ENCODE data around the gene TPPP3. TPM values are rescaled to one million over a fixed set of nuclear protein-coding genes. Genes with fewer than 3 reads are reported as not detected.
"Not testable (repeated sequence)": the region's sequence is repeated elsewhere in the genome, so short reads cannot be mapped to it uniquely, and the experiment has no call there.

Gene TPPP3
- total RNA-seq, 1 experiment from 2014 or later: not detected

DNA sequence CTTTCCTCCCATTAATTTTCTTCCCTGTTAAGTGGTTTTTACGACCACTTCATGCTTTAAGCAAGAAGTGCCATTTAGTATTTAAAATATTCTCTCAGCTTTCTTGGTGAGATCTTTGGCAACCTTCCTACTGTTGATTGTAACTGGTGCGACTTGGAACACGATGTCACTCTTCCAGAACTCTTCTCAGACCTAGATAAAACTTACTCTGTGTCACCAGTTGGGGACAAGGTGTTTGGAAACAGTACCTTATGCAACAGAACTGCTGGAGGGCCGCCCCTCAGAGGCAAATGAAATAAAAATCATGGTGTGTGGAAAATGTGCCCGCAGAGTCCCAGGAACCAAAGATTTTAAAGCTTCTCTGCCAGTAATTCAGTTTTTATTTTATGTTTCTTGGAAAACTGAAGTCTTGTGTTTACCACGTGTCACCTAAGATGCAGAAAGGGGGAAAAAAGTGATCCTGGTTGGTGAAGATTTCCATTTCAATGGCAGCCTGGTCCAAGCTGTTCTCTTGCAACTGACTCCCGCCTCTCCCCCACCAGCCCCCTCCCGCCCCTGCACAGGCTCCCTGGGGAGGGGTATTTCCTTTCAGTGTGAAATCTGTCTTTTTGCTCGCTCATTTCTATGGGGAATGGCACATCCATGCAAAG lies 30.4 kb upstream of the TPPP3 start:
- no peaks in the 10 kb centered on the region for H4K20me1 ChIP-seq (ENCODE audit: insufficient read depth, low read depth, low read length)
- no peak overlapping the region for H2AFZ ChIP-seq (ENCODE audit: low read length)
- DNase-seq: no peak
- no peaks in the 10 kb centered on the region for H3K9me3 ChIP-seq (ENCODE audit: low read length)
- H3K36me3 ChIP-seq (ENCODE audit: insufficient read depth, low read length): no peaks in the 10 kb centered on the region
- peaks cover 17% of the 10 kb centered on the region for H3K4me1 ChIP-seq (ENCODE audit: low read length)
- H3K27ac ChIP-seq (ENCODE audit: low read length): no peak overlapping the region
- no peaks in the 10 kb centered on the region for H3K27me3 ChIP-seq (ENCODE audit: low read length)
- no peaks in the 10 kb centered on the region for H3K79me2 ChIP-seq (ENCODE audit: low read length)
- no peak overlapping the region for H3K4me3 ChIP-seq (ENCODE audit: low read length)
- no peak overlapping the region for H3K9ac ChIP-seq (ENCODE audit: low read length)
- H3K9me2 ChIP-seq (replicated peaks; ENCODE audit: insufficient read depth, low read length): no peaks in the 10 kb centered on the region
- no peak overlapping the region for H3K4me2 ChIP-seq (ENCODE audit: low read depth, low read length, poor library complexity, severe bottlenecking)

- Histone ChIP-seq H3K9me2 (replicated peaks; ENCODE audit: insufficient read depth, low read length) (no peaks in the 10 kb centered on the region), H3K79me2 (ENCODE audit: low read length) (no peaks in the 10 kb centered on the region), H3K4me1 (ENCODE audit: low read length) (peaks cover 17% of the 10 kb centered on the region), H4K20me1 (ENCODE audit: insufficient read depth, low read depth, low read length) (no peaks in the 10 kb centered on the region), H3K4me2 (ENCODE audit: low read depth, low read length, poor library complexity, severe bottlenecking) (no peak overlapping the region), H3K27ac (ENCODE audit: low read length) (no peak overlapping the region), H3K9ac (ENCODE audit: low read length) (no peak overlapping the region), H3K4me3 (ENCODE audit: low read length) (no peak overlapping the region), H3K27me3 (ENCODE audit: low read length) (no peaks in the 10 kb centered on the region), H3K9me3 (ENCODE audit: low read length) (no peaks in the 10 kb centered on the region), H2AFZ (ENCODE audit: low read length) (no peak overlapping the region), H3K36me3 (ENCODE audit: insufficient read depth, low read length) (no peaks in the 10 kb centered on the region)
- no peak for DNase-seq
Measured at GRCh38 chr16:67423015-67423414, 29.7 kb upstream of the TPPP3 start.

- peaks cover 17% of the 10 kb centered on the region for H3K4me1 ChIP-seq (ENCODE audit: low read length)
- no peak overlapping the region for H3K9ac ChIP-seq (ENCODE audit: low read length)
- no peaks in the 10 kb centered on the region for H3K9me3 ChIP-seq (ENCODE audit: low read length)
- no peaks in the 10 kb centered on the region for H3K27me3 ChIP-seq (ENCODE audit: low read length)
- H2AFZ ChIP-seq (ENCODE audit: low read length): no peak overlapping the region
- no peaks in the 10 kb centered on the region for H3K79me2 ChIP-seq (ENCODE audit: low read length)
- no peak overlapping the region for H3K4me2 ChIP-seq (ENCODE audit: low read depth, low read length, poor library complexity, severe bottlenecking)
- no peaks in the 10 kb centered on the region for H4K20me1 ChIP-seq (ENCODE audit: insufficient read depth, low read depth, low read length)
- no peak overlapping the region for H3K4me3 ChIP-seq (ENCODE audit: low read length)
- H3K9me2 ChIP-seq (replicated peaks; ENCODE audit: insufficient read depth, low read length): no peaks in the 10 kb centered on the region
- H3K27ac ChIP-seq (ENCODE audit: low read length): no peak overlapping the region
- H3K36me3 ChIP-seq (ENCODE audit: insufficient read depth, low read length): no peaks in the 10 kb centered on the region
- DNase-seq: no peak
Measured at GRCh38 chr16:67421030-67421429, 27.7 kb upstream of the TPPP3 start.

- Histone ChIP-seq H3K27me3 (ENCODE audit: low read length) (no peaks in the 10 kb centered on the region), H3K27ac (ENCODE audit: low read length) (no peak overlapping the region), H2AFZ (ENCODE audit: low read length) (no peak overlapping the region), H3K9me3 (ENCODE audit: low read length) (no peaks in the 10 kb centered on the region), H3K4me3 (ENCODE audit: low read length) (no peak overlapping the region), H3K9me2 (replicated peaks; ENCODE audit: insufficient read depth, low read length) (no peaks in the 10 kb centered on the region), H3K9ac (ENCODE audit: low read length) (no peak overlapping the region), H3K4me2 (ENCODE audit: low read depth, low read length, poor library complexity, severe bottlenecking) (no peak overlapping the region), H3K79me2 (ENCODE audit: low read length) (no peaks in the 10 kb centered on the region), H3K36me3 (ENCODE audit: insufficient read depth, low read length) (no peaks in the 10 kb centered on the region), H4K20me1 (ENCODE audit: insufficient read depth, low read depth, low read length) (no peaks in the 10 kb centered on the region), H3K4me1 (ENCODE audit: low read length) (peaks cover 11% of the 10 kb centered on the region)
- no peak for DNase-seq
Measured at GRCh38 chr16:67419931-67420330, 26.6 kb upstream of the TPPP3 start.

DNA sequence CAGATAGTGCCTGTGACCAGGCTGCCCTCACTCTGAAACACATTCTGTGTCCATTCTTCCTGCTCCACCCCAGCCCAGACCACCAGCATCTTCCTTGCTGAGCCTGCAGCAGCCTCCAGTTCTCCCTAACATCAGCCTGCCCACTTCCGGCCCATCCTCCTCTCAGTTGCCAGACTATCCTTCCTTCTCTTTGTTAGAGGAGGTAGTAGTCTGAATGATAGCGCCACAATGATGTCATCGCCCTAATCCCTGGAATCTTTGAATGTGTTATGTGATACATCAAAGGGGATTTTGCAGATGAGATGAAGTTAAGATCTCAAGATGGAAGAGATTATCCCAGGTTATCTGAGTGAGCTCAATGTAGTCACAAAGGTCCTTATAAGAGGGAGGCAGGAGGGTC lies 26.2 kb upstream of the TPPP3 start:
- Histone ChIP-seq H4K20me1 (ENCODE audit: insufficient read depth, low read depth, low read length) (no peaks in the 10 kb centered on the region), H3K36me3 (ENCODE audit: insufficient read depth, low read length) (no peaks in the 10 kb centered on the region), H3K4me2 (ENCODE audit: low read depth, low read length, poor library complexity, severe bottlenecking) (no peak overlapping the region), H3K9ac (ENCODE audit: low read length) (no peak overlapping the region), H3K4me3 (ENCODE audit: low read length) (no peak overlapping the region), H3K27me3 (ENCODE audit: low read length) (no peaks in the 10 kb centered on the region), H3K9me3 (ENCODE audit: low read length) (no peaks in the 10 kb centered on the region), H3K27ac (ENCODE audit: low read length) (no peak overlapping the region), H3K79me2 (ENCODE audit: low read length) (no peaks in the 10 kb centered on the region), H3K4me1 (ENCODE audit: low read length) (peaks cover 6% of the 10 kb centered on the region), H2AFZ (ENCODE audit: low read length) (no peak overlapping the region), H3K9me2 (replicated peaks; ENCODE audit: insufficient read depth, low read length) (no peaks in the 10 kb centered on the region)
- DNase-seq: no peak

- no peak overlapping the region for H3K4me2 ChIP-seq (ENCODE audit: low read depth, low read length, poor library complexity, severe bottlenecking)
- no peaks in the 10 kb centered on the region for H4K20me1 ChIP-seq (ENCODE audit: insufficient read depth, low read depth, low read length)
- no peak overlapping the region for H3K27ac ChIP-seq (ENCODE audit: low read length)
- no peaks in the 10 kb centered on the region for H3K36me3 ChIP-seq (ENCODE audit: insufficient read depth, low read length)
- no peak for DNase-seq
- H2AFZ ChIP-seq (ENCODE audit: low read length): no peak overlapping the region
- no peak overlapping the region for H3K9ac ChIP-seq (ENCODE audit: low read length)
- no peaks in the 10 kb centered on the region for H3K4me1 ChIP-seq (ENCODE audit: low read length)
- H3K4me3 ChIP-seq (ENCODE audit: low read length): no peak overlapping the region
- H3K79me2 ChIP-seq (ENCODE audit: low read length): no peaks in the 10 kb centered on the region
- H3K27me3 ChIP-seq (ENCODE audit: low read length): no peaks in the 10 kb centered on the region
- H3K9me3 ChIP-seq (ENCODE audit: low read length): no peaks in the 10 kb centered on the region
- no peaks in the 10 kb centered on the region for H3K9me2 ChIP-seq (replicated peaks; ENCODE audit: insufficient read depth, low read length)
Measured at GRCh38 chr16:67417333-67418061, 24.2 kb upstream of the TPPP3 start.

DNA sequence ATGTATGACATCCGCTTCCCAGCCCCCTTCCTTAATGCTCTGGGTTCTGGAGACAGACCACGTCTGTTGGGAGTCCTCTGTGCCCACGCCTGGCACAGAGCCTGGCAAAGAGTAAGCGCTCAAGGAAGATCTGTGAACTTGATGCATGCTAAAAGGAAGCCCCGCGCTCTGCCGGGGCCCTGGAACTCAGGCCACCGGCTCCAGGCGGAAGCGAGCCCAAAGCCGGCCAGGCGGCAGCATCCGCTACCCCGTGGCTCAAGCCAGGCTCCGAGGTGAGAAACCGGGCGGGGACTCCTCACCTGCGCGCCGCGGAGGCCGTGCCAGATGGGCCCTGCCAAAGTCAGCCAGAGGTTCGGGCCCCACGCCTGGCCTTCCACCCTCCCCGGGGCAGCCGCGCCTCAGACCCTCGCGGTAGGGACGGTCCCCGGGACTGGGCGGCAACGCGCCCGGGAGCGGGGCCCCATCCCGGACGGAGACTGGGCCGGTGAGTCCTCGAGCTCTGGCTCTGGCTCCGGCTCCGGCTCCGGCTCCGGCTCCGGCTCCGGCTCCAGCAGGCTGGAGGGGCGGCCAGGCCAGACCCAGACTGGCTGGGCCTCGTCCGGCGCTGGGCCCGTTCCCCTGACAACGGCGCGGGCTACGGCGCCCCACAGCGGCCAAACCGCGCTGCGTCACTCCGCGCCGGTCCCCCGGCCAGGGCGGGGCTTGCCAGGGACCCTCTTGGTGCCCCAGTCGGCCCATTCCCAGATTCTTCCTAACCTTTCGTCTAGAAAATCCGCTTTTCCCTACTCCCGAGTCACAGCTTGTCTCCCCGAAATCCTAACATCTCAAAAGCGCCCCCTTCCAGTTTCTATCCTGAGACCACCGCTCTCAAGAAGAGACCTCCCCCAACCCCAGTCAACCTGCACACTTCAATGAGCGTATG lies 22.8 kb upstream of the TPPP3 start, which contains the start of gene ZDHHC1:
Gene ZDHHC1, minus strand, starts transcription at position 606 of the 922 bp plus-strand sequence. CDS start 8,702 bp downstream, outside the sequence.
- H3K27me3 ChIP-seq (ENCODE audit: low read length): no peaks in the 10 kb centered on the region
- H3K4me1 ChIP-seq (ENCODE audit: low read length): no peaks in the 10 kb centered on the region
- H3K27ac ChIP-seq (ENCODE audit: low read length): no peak within 1 kb of the TSS
- DNase-seq: no peak
- no peak within 1 kb of the TSS for H3K4me2 ChIP-seq (ENCODE audit: low read depth, low read length, poor library complexity, severe bottlenecking)
- no peak within 1 kb of the TSS for H2AFZ ChIP-seq (ENCODE audit: low read length)
- no peaks in the 10 kb centered on the region for H3K79me2 ChIP-seq (ENCODE audit: low read length)
- no peak within 1 kb of the TSS for H3K9ac ChIP-seq (ENCODE audit: low read length)
- H3K9me3 ChIP-seq (ENCODE audit: low read length): no peaks in the 10 kb centered on the region
- H4K20me1 ChIP-seq (ENCODE audit: insufficient read depth, low read depth, low read length): no peaks in the 10 kb centered on the region
- H3K9me2 ChIP-seq (replicated peaks; ENCODE audit: insufficient read depth, low read length): no peaks in the 10 kb centered on the region
- no peaks in the 10 kb centered on the region for H3K36me3 ChIP-seq (ENCODE audit: insufficient read depth, low read length)
- no peak within 1 kb of the TSS for H3K4me3 ChIP-seq (ENCODE audit: low read length)

DNA sequence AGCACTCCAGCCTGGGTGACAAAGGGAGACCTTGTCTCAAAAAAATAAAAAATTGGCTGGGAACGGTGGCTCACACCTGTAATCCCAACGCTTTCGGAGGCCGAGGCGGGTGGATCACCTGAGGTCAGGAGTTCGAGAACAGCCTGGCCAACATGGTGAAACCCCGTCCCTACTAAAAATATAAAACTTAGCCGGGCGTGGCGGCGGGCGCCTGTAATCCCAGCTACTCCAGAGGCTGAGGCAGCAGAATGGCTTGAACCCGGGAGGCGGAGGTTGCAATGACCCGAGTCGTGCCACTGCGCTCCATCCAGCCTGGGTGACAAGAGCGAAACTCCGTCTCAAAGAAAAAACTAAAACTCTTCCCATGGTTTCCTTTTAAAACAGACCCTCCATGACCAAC lies 22.1 kb upstream of the TPPP3 start:
- DNase-seq; H3K36me3 ChIP-seq (ENCODE audit: insufficient read depth, low read length); H2AFZ ChIP-seq (ENCODE audit: low read length); H3K27ac ChIP-seq (ENCODE audit: low read length); H3K27me3 ChIP-seq (ENCODE audit: low read length); H3K79me2 ChIP-seq (ENCODE audit: low read length); H3K4me1 ChIP-seq (ENCODE audit: low read length); H4K20me1 ChIP-seq (ENCODE audit: insufficient read depth, low read depth, low read length); H3K9ac ChIP-seq (ENCODE audit: low read length); H3K9me2 ChIP-seq (replicated peaks; ENCODE audit: insufficient read depth, low read length); H3K9me3 ChIP-seq (ENCODE audit: low read length); H3K4me2 ChIP-seq (ENCODE audit: low read depth, low read length, poor library complexity, severe bottlenecking); H3K4me3 ChIP-seq (ENCODE audit: low read length): not testable (repeated sequence)

Measured in Karpas-422 (cell line).